ENCODE results near the gene PACS1.

The PACS1 gene

DNA sequence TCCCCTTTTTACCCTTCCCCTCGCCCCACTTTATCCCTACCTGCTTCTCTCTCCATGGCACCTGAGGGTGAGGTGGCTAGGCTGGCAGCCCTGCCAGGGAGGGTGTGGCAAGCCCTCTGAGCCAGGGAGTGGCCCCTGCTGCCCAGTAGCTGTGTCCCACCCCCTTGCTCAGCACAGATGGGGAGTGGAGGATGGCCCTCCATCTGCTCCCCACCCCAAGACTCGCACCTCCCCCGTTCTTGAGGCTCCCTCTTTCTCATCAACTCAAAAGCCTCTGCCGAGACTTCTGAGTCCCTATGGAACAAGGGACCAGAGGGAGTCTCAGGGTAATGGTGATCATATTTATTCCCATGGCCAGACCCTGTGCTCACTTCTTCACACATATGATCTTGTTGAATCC is 223.3 kb downstream of the PACS1 start:
- no peak for DNase-seq

- no peak for DNase-seq
Measured at GRCh38 chr11:66293777-66294625, 223.9 kb downstream of the PACS1 start.
